ENCODE data around the gene CCL5.

The CCL5 gene

GRCh38 chr17:35890774-35891155, 10.6 kb upstream of the CCL5 start:
- TF ChIP-seq POLR2AphosphoS5 (IDR thresholded peaks at IDR 0.05; ENCODE audit: low read depth, low read length): no peak
- TF ChIP-seq SIN3A (IDR thresholded peaks at IDR 0.05; ENCODE audit: borderline replicate concordance, insufficient read depth, low read length): no peak
- TF ChIP-seq FOXP2 (optimal IDR thresholded peaks at IDR 0.05; ENCODE audit: borderline replicate concordance, extremely low read depth, extremely low read length, insufficient read depth): no peak
- TF ChIP-seq TAF1 (IDR thresholded peaks at IDR 0.05; ENCODE audit: borderline replicate concordance, insufficient read depth, low read length): no peak
- no peak for TF ChIP-seq REST (IDR thresholded peaks at IDR 0.05; ENCODE audit: insufficient read depth in 1 of 2, low read depth in 2 of 2, low read length in 2 of 2)

GRCh38 chr17:35889818-35890773, 9.9 kb upstream of the CCL5 start:
- no peak for TF ChIP-seq TAF1 (IDR thresholded peaks at IDR 0.05; ENCODE audit: borderline replicate concordance, insufficient read depth, low read length)
- TF ChIP-seq SIN3A (IDR thresholded peaks at IDR 0.05; ENCODE audit: borderline replicate concordance, insufficient read depth, low read length): no peak
- no peak for TF ChIP-seq POLR2AphosphoS5 (IDR thresholded peaks at IDR 0.05; ENCODE audit: low read depth, low read length)
- no peak for TF ChIP-seq REST (IDR thresholded peaks at IDR 0.05; ENCODE audit: insufficient read depth in 1 of 2, low read depth in 2 of 2, low read length in 2 of 2)
- no peak for TF ChIP-seq FOXP2 (optimal IDR thresholded peaks at IDR 0.05; ENCODE audit: borderline replicate concordance, extremely low read depth, extremely low read length, insufficient read depth)

GRCh38 chr17:35889241-35889640, 9.1 kb upstream of the CCL5 start:
- TF ChIP-seq REST (IDR thresholded peaks at IDR 0.05; ENCODE audit: insufficient read depth in 1 of 2, low read depth in 2 of 2, low read length in 2 of 2) (no peak), SIN3A (IDR thresholded peaks at IDR 0.05; ENCODE audit: borderline replicate concordance, insufficient read depth, low read length) (no peak), TAF1 (IDR thresholded peaks at IDR 0.05; ENCODE audit: borderline replicate concordance, insufficient read depth, low read length) (no peak), POLR2AphosphoS5 (IDR thresholded peaks at IDR 0.05; ENCODE audit: low read depth, low read length) (no peak), FOXP2 (optimal IDR thresholded peaks at IDR 0.05; ENCODE audit: borderline replicate concordance, extremely low read depth, extremely low read length, insufficient read depth) (no peak)

GRCh38 chr17:35878361-35878760, 1.8 kb downstream of the CCL5 start:
- no peak for TF ChIP-seq POLR2AphosphoS5 (IDR thresholded peaks at IDR 0.05; ENCODE audit: low read depth, low read length)
- no peak for TF ChIP-seq SIN3A (IDR thresholded peaks at IDR 0.05; ENCODE audit: borderline replicate concordance, insufficient read depth, low read length)
- no peak for TF ChIP-seq FOXP2 (optimal IDR thresholded peaks at IDR 0.05; ENCODE audit: borderline replicate concordance, extremely low read depth, extremely low read length, insufficient read depth)
- TF ChIP-seq REST (IDR thresholded peaks at IDR 0.05; ENCODE audit: insufficient read depth in 1 of 2, low read depth in 2 of 2, low read length in 2 of 2): no peak
- TF ChIP-seq TAF1 (IDR thresholded peaks at IDR 0.05; ENCODE audit: borderline replicate concordance, insufficient read depth, low read length): no peak

Measured in PFSK-1 (cell line).